ENCODE results near the gene B4GALT2.

- no peak for TF ChIP-seq CTCF (IDR thresholded peaks at IDR 0.05)
- TF ChIP-seq POLR2AphosphoS5 (IDR thresholded peaks at IDR 0.05; ENCODE audit: low read depth, low read length): no peak
- no peak for TF ChIP-seq CHD2 (IDR thresholded peaks at IDR 0.05; ENCODE audit: low read length, partially characterized antibody)
- no peak for TF ChIP-seq RFX5 (IDR thresholded peaks at IDR 0.05; ENCODE audit: low read length)
- no peak for TF ChIP-seq TEAD4 (IDR thresholded peaks at IDR 0.05; ENCODE audit: borderline replicate concordance, insufficient read depth)
- TF ChIP-seq MXI1 (IDR thresholded peaks at IDR 0.05; ENCODE audit: low read depth, low read length): no peak
- TF ChIP-seq RCOR1 (IDR thresholded peaks at IDR 0.05; ENCODE audit: low read length): no peak
- TF ChIP-seq NRF1 (IDR thresholded peaks at IDR 0.05; ENCODE audit: low read depth, low read length): no peak
- no peak for TF ChIP-seq ZBTB33 (IDR thresholded peaks at IDR 0.05; ENCODE audit: borderline replicate concordance, low read depth)
- no peak for TF ChIP-seq RXRA (IDR thresholded peaks at IDR 0.05; ENCODE audit: borderline replicate concordance, low read depth)
- TF ChIP-seq, protein P1, sequence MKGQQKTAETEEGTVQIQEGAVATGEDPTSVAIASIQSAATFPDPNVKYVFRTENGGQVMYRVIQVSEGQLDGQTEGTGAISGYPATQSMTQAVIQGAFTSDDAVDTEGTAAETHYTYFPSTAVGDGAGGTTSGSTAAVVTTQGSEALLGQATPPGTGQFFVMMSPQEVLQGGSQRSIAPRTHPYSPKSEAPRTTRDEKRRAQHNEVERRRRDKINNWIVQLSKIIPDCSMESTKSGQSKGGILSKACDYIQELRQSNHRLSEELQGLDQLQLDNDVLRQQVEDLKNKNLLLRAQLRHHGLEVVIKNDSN (IDR thresholded peaks at IDR 0.05; ENCODE audit: borderline replicate concordance, low read depth): no peak
- no peak for TF ChIP-seq JUND (IDR thresholded peaks at IDR 0.05)
- TF ChIP-seq FOXJ3 (CRISPR knock-in tag; IDR thresholded peaks at IDR 0.05): no peak
Observed at GRCh38 chr1:43986712-43987111, 7.7 kb downstream of the B4GALT2 start.
